Sciatic nerve (tissue), 2 donors: ENCODE measurements around the gene THEM5. TPM values are rescaled to one million over a fixed set of nuclear protein-coding genes. Genes with fewer than 3 reads are reported as not detected.

ENCODE experiments used
- ATAC-seq: fragments of 200-7000 bp; cut with Tn5 transposase; one replicate; pipeline ENCODE4 v1.9.1; 2020; ENCODE audit warnings: mild to moderate bottlenecking, moderate library complexity
- DNase-seq: peaks from one replicate; pipeline ENCODE4 v3.0.0-alpha.2; 2020; ENCODE audit warnings: low spot score
- intact Hi-C: fragments of 100-400 bp; cut with DNase I; formaldehyde crosslinking; loops from one replicate; pipeline ENCODE4 v1.14.2; 2022
- total RNA-seq: library from RNA; stranded (reverse); fragmentation: NEBNext Ultra II Directional; extraction: Animal tissue kit (Norgen Biotek cat#: 25700); gene quantifications from one replicate; pipeline ENCODE4 v1.2.1, GENCODE V29; 2021
- donor health status: DM: no; HTN: no; CAD: no.
- donor health status: DM: no; HTN: no; CAD: no.

Gene THEM5
- total RNA-seq, 1 donor from 2014 or later, result not detected

DNA sequence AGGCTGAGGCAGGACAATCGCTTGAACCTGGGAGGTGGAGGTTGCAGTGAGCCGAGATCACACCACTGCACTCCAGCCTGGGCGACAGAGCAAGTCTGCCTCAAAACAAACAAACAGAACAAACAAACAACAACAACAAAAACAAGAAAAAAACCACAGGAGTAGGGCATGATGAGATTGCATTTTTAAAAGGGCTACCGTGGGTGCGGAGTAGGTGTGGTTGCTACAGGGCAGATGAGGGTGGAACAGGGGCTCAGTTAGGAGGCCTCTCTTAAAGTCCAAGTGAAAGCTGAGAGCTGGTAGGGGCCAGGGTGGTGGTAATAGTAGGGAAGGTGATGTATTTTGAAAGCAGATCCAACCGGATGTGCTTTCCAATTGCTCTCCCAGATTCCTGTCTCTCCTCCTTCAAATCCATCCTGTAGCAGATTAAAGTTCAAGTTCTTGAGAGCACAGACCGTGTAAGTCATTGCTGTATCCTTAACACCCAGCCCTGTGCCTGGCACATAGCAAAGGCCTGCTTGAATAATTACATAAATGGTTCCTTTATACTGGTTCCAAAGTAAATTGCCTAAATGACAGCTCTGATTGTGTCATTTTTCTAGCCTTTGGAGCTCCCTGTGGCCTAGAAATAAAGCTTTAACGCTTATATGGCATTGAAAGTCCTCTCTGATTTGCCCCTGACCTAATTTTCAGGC, 44.1 kb downstream of the THEM5 start:
- intact Hi-C loops, result no loop called here
- DNase-seq (no peak), ATAC-seq (no peak)

DNA sequence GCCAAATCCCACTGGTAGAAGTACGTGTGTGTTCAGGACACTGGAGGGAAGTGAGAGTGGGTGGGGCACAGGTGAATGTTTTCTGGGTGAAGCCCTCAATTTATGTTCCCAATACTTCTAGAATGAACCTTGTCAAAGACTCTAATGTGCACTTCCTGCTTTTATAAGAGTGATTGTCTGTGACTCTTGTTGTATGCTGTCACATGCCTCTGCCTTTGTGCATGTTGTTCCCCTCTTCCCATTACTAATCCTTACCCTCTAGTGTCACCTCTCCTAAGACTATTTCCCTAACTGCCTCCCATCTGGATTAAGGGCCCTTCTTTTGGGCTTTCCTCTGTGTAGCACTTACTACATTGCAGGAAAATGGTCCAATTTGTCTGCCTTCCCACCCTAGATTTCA, 45.7 kb downstream of the THEM5 start:
- no peak for ATAC-seq
- DNase-seq, result peak; percentile 28
- intact Hi-C loops, result no loop called here

GRCh38 chr1:151807131-151807530, 46.4 kb downstream of the THEM5 start:
- DNase-seq (peak; percentile 45), ATAC-seq (no peak)
- intact Hi-C loops, result no loop called here

GRCh38 chr1:151806170-151806569, 47.3 kb downstream of the THEM5 start:
- DNase-seq (peak; percentile 45), ATAC-seq (no peak)
- intact Hi-C loops, result no loop called here

- intact Hi-C loops, result no loop called here
- DNase-seq, result peak; percentile 31
- ATAC-seq, result no peak
Measured at GRCh38 chr1:151805066-151805820, 48.3 kb downstream of the THEM5 start, which contains the start of gene LINGO4. TSS of gene LINGO4 (minus strand) at chr1:151805419. CDS start at chr1:151802704, 2,715 bp downstream.

DNA sequence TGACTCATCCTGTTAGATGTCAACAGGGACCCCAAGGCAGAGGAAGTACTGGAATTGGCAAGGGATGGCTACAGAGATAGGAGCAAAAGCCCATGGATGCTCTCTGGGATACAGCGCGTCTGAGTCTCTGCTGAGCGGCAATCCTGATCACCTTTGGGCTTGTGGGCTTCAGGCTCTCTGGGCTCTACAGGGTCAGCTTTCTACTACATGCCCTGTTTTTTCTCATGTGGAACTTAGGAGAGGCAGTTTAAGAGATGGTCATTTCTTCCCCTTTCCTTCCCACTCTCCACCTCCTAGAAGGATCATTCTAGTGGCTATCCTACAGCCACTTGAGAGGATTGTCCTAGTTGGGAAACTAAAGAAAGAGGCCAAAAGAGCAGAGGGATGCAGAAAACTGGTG, 49.6 kb downstream of the THEM5 start:
- ATAC-seq (no peak), DNase-seq (no peak)
- intact Hi-C loops, result no loop called here

- peak; percentile 27 for DNase-seq
- ATAC-seq, result no peak
- intact Hi-C loops, result no loop called here
Measured at GRCh38 chr1:151803164-151803563, 50.3 kb downstream of the THEM5 start.

GRCh38 chr1:151802372-151802771, 51.1 kb downstream of the THEM5 start:
- intact Hi-C loops, result no loop called here
- DNase-seq, result no peak
- no peak for ATAC-seq

DNA sequence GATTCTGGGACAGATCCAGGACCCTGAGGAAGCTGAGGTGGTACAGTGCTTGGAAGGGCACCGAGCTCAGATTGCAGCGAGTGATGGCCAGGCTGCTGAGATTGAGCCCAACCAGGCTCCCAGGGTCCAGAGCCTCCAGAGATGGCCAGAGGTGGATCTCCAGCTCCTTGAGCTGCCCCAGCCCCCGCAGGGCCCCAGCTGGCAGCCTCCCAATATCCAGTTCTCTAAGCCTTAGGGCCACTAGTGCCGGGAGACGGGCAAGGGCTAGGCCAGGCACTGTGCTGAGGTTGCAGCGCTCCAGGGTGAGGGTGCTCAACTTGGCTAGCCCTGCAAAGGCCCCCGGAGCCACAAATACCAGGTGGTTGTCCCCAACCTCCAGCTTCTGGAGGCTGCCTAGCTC, 51.7 kb downstream of the THEM5 start:
- no peak for DNase-seq

GRCh38 chr1:151801310-151801820, 52.1 kb downstream of the THEM5 start:
- DNase-seq (no peak), ATAC-seq (no peak)
- intact Hi-C loops, result no loop called here

More for the DNA sequence above, 51.7 kb downstream of the THEM5 start:
- intact Hi-C loops, result no loop called here
- ATAC-seq, result no peak

- intact Hi-C loops, result no loop called here
- ATAC-seq, result no peak
- no peak for DNase-seq
Measured at GRCh38 chr1:151800830-151801229, 52.7 kb downstream of the THEM5 start.

DNA sequence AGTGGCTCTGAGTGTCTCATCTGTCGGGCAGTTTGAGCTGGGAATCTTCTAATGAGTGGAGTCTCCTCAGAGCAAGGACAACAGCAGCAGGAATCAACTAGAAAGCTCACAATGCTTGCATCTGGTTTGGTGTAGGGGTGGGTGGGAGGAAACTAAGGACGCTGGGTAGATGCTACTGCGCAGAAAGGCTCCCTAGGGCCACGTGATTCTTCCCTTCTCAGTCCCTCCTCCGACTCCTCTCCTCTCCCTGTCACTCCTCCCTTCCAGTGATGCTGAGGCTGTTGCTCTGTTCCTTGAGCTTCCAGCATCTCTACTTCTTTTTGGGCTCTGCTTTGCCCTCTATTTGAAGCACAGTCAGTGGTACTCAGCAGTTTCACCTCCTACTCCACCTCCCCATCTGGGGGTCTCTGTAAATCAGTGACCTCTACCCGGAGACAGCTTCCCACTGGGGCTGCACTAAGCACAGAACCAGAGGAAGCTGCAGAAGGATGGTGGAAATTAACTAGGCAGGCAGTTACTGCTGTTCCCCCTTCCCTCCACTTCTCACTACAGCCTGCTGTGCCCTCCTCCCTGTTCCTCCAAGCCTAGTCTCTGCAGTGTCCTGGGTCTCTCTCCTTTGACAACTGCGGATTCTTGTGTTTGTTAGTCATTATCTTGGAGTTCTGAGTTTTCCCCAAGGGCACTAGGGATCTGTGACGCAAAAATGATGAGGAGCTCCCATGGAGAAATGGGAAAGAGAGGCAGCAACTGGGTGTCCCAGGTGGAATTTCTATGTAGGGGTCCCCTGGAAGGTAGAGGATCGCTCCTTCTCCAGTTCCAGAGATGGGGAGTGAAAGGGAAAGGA, 54.1 kb downstream of the THEM5 start:
- ATAC-seq, result no peak
- intact Hi-C loops, result no loop called here
- no peak for DNase-seq

DNA sequence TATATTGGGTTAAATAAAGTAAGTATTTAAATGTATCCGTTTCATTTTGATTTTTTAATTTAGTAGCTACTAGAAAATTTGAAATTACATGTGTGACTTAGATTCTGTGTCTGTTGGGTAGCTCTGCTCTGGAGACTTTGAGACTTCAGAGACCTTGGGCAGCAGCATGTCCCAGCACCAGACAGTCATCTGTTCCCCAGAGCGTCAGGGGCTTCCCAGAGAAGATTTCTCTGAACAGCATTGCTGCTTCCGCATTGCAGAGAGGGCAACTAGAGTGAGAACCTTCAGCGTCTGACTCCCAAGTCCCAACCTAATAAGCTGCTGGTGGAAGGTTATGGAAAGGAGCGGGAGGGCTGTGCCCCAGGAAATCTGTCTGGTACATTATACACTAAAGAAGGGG, 54.9 kb downstream of the THEM5 start:
- no peak for DNase-seq
- ATAC-seq, result no peak
- intact Hi-C loops, result no loop called here

Other genes with a start within 250 kb of the THEM5 start
- 60.4 TPM for gene SNX27, start 241.7 kb downstream of the THEM5 start, total RNA-seq
- 0.36 TPM for gene CELF3, start 136.9 kb downstream of the THEM5 start, total RNA-seq
- gene RIIAD1, start 132.2 kb downstream of the THEM5 start, total RNA-seq, result 1.1 TPM
- 44.4 TPM for gene MRPL9, start 90.2 kb downstream of the THEM5 start, total RNA-seq
- 13.2 TPM for gene TDRKH, start 63.2 kb downstream of the THEM5 start, total RNA-seq
- not detected for gene LINGO4, start 48.3 kb downstream of the THEM5 start, total RNA-seq
- 0.45 TPM for gene RORC, start 21.9 kb downstream of the THEM5 start, total RNA-seq
- gene C2CD4D, start 13.9 kb downstream of the THEM5 start, total RNA-seq, result 0.45 TPM
- 14.9 TPM for gene THEM4, start 55.8 kb upstream of the THEM5 start, total RNA-seq
- gene S100A10, start 140.1 kb upstream of the THEM5 start, total RNA-seq, result 550 TPM
- 231 TPM for gene S100A11, start 183.3 kb upstream of the THEM5 start, total RNA-seq
- gene TCHHL1, start 235.4 kb upstream of the THEM5 start, total RNA-seq, result not detected